Astrocyte (in vitro differentiated cells and primary cell): ENCODE results near the gene C11orf98. TPM values are rescaled to one million over a fixed set of nuclear protein-coding genes. Genes with fewer than 3 reads are reported as not detected.

Experiments
- DNase-seq: peaks from one replicate; pipeline ENCODE4 v3.0.0-alpha.2; 2010; ENCODE audit warnings: low read depth
- FAIRE-seq: peaks from 2 replicates; lab custom pipeline; 2011; peaks lifted over from hg19 to GRCh38; lab: Jason Lieb, UNC
- H2AFZ ChIP-seq: 2 replicates; pipeline ENCODE4 v1.6.0; 2012; ENCODE audit warnings: low read depth, low read length, inconsistent platforms
- H3K27ac ChIP-seq: 2 replicates; pipeline ENCODE4 v1.5.1; 2011; ENCODE audit warnings: low read depth, low read length, inconsistent platforms
- H3K27me3 ChIP-seq: 2 replicates; pipeline ENCODE4 v1.6.0; 2011; ENCODE audit warnings: low read length, inconsistent platforms; ENCODE audit not compliant: insufficient read depth
- H3K36me3 ChIP-seq: 2 replicates; pipeline ENCODE4 v1.5.1; 2011; ENCODE audit warnings: low read length, inconsistent platforms; ENCODE audit not compliant: insufficient read depth
- H3K4me1 ChIP-seq: 2 replicates; pipeline ENCODE4 v1.5.1; 2011; ENCODE audit warnings: low read length, inconsistent platforms; ENCODE audit not compliant: insufficient read depth
- H3K4me2 ChIP-seq: 2 replicates; pipeline ENCODE4 v1.6.0; 2012; ENCODE audit warnings: low read length, inconsistent platforms
- H3K4me3 ChIP-seq: 2 replicates; pipeline ENCODE4 v1.5.1; 2011; ENCODE audit warnings: low read depth, mild to moderate bottlenecking, low read length, inconsistent platforms; ENCODE audit not compliant: insufficient read depth
- H3K79me2 ChIP-seq: 2 replicates; pipeline ENCODE4 v1.6.0; 2012; ENCODE audit warnings: mild to moderate bottlenecking, low read length, inconsistent platforms; ENCODE audit not compliant: insufficient read depth
- H3K9ac ChIP-seq: 2 replicates; pipeline ENCODE4 v1.6.0; 2012; ENCODE audit warnings: mild to moderate bottlenecking, low read length, inconsistent platforms
- H3K9me3 ChIP-seq: 2 replicates; pipeline ENCODE4 v1.5.1; 2012; ENCODE audit warnings: low read depth, mild to moderate bottlenecking, low read length, inconsistent platforms; ENCODE audit not compliant: insufficient read depth
- H4K20me1 ChIP-seq: 2 replicates; pipeline ENCODE4 v1.6.0; 2012; ENCODE audit warnings: low read length, inconsistent platforms; ENCODE audit not compliant: insufficient read depth
- H3K27ac Mint-ChIP-seq: one replicate; pipeline ENCODE4 v1.8.0; 2021; ENCODE audit warnings: mild to moderate bottlenecking, mixed read lengths; ENCODE audit not compliant: unreplicated experiment
- H3K27me3 Mint-ChIP-seq: one replicate; pipeline ENCODE4 v1.8.0; 2021; ENCODE audit warnings: low read depth, mixed read lengths; ENCODE audit not compliant: unreplicated experiment
- H3K36me3 Mint-ChIP-seq: one replicate; pipeline ENCODE4 v1.8.0; 2021; ENCODE audit warnings: low read depth, mixed read lengths; ENCODE audit not compliant: unreplicated experiment
- H3K4me1 Mint-ChIP-seq: one replicate; pipeline ENCODE4 v1.8.0; 2021; ENCODE audit warnings: low read depth, mixed read lengths; ENCODE audit not compliant: unreplicated experiment
- H3K4me3 Mint-ChIP-seq: one replicate; pipeline ENCODE4 v1.8.0; 2021; ENCODE audit warnings: mild to moderate bottlenecking, moderate library complexity, mixed read lengths; ENCODE audit not compliant: unreplicated experiment
- H3K9me3 Mint-ChIP-seq: one replicate; pipeline ENCODE4 v1.8.0; 2021; ENCODE audit warnings: mild to moderate bottlenecking, mixed read lengths; ENCODE audit not compliant: unreplicated experiment
- CTCF ChIP-seq: IDR thresholded peaks from 2 replicates; pipeline ENCODE4 v1.5.1; 2011; ENCODE audit warnings: low read depth, mild to moderate bottlenecking, inconsistent platforms, low read length, moderate library complexity; ENCODE audit not compliant: insufficient read depth
- EZH2 ChIP-seq: IDR thresholded peaks from 2 replicates; pipeline ENCODE4 v1.6.1; 2012; ENCODE audit warnings: mild to moderate bottlenecking, low read length, inconsistent platforms; ENCODE audit not compliant: insufficient read depth
- total RNA-seq: library from RNA; stranded (reverse); gene quantifications from 2 replicates; pipeline ENCODE4 v1.2.1, GENCODE V29; 2021

Gene C11orf98
- total RNA-seq, 1 donor from 2014 or later = 69.8 TPM

DNA sequence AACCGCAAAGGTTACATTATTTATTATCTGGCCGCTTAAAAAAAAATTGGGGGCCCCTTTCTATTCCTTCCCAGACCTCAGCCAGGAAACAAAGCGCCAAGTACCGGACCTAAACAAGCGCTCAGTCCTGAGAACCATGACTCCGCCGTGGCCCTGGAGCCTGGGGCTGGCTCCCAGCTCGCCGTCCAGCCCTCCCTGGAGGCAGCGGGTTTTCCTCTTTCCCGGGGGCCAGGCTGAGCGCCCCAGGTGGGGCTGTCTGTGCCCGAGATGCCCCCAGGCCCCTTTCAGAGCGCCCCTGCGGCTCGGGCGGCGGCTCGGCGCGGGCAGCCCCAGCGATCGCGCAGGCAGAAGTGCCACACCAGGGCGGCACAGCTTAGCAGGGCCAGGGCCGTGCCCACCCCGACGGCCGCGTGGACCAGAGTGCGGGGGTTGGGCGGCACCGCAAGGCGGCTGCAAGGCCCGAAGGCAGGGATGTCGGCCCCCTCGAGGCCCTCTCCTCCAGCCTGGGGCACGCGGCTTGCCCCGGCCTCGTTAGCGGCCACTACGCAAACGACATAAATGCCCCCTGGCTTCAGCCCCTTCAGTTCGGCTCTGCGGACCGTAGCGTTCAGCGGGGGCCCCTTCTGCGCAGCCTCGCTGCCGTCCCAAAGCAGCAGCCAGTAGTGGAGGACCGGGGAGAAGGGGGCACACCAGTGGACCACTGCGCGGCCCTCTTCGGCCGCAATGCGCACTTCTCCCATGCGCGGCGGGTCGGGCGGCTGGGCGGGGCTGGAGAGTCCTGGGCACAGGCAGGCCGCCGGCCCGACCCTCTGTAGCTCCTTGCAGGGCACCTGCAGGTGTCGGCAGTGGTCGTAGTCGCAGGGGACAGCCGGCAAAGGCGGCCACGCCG lies 22.7 kb upstream of the C11orf98 start:
- Histone ChIP-seq H3K27me3 (peaks cover 3% of the 10 kb centered on the region), H3K36me3 (peaks cover 10% of the 10 kb centered on the region), H4K20me1 (no peaks in the 10 kb centered on the region), H3K27ac (no peak overlapping the region), H3K4me2 (peak overlapping the region; percentile 73), H3K4me3 (peak overlapping the region; percentile 33), H3K4me1 (peaks cover 13% of the 10 kb centered on the region), H3K79me2 (no peaks in the 10 kb centered on the region), H3K9me3 (no peaks in the 10 kb centered on the region), H3K9ac (peak overlapping the region; percentile 23), H2AFZ (peak overlapping the region; percentile 73)
- H3K27me3 Mint-ChIP-seq = no peaks in the 10 kb centered on the region
- DNase-seq = no peak
- TF ChIP-seq EZH2 = peak; percentile 66
- no peak for TF ChIP-seq CTCF
- no peak overlapping the region for H3K4me3 Mint-ChIP-seq
- no peak overlapping the region for H3K27ac Mint-ChIP-seq
- FAIRE-seq = no peak
- peaks cover 3% of the 10 kb centered on the region for H3K36me3 Mint-ChIP-seq
- peaks cover 13% of the 10 kb centered on the region for H3K4me1 Mint-ChIP-seq
- H3K9me3 Mint-ChIP-seq = no peaks in the 10 kb centered on the region

GRCh38 chr11:62682518-62682917 lies 17.5 kb upstream of the C11orf98 start:
- H4K20me1 ChIP-seq = peaks cover 4% of the 10 kb centered on the region
- FAIRE-seq = no peak
- no peak overlapping the region for H3K27ac ChIP-seq

More at GRCh38 chr11:62682518-62682917, 17.5 kb upstream of the C11orf98 start:
- Histone ChIP-seq H3K9me3 (no peaks in the 10 kb centered on the region), H3K9ac (no peak overlapping the region), H3K4me1 (peaks cover 16% of the 10 kb centered on the region), H3K79me2 (peaks cover 19% of the 10 kb centered on the region), H3K27me3 (peaks cover 3% of the 10 kb centered on the region), H3K4me2 (no peak overlapping the region), H3K4me3 (no peak overlapping the region), H3K36me3 (peaks cover 2% of the 10 kb centered on the region), H2AFZ (no peak overlapping the region)
- peaks cover 12% of the 10 kb centered on the region for H3K4me1 Mint-ChIP-seq
- peaks cover 5% of the 10 kb centered on the region for H3K36me3 Mint-ChIP-seq
- no peaks in the 10 kb centered on the region for H3K27me3 Mint-ChIP-seq
- no peak for DNase-seq
- no peak for TF ChIP-seq EZH2
- no peak for TF ChIP-seq CTCF
- no peak overlapping the region for H3K27ac Mint-ChIP-seq
- no peak overlapping the region for H3K4me3 Mint-ChIP-seq
- no peaks in the 10 kb centered on the region for H3K9me3 Mint-ChIP-seq
